Measurements from ENCODE around the gene SLC26A1. TPM values are rescaled to one million over a fixed set of nuclear protein-coding genes. Genes with fewer than 3 reads are reported as not detected.

Gene SLC26A1
- total RNA-seq, 1 experiment from 2014 or later, result 0.16 TPM

DNA sequence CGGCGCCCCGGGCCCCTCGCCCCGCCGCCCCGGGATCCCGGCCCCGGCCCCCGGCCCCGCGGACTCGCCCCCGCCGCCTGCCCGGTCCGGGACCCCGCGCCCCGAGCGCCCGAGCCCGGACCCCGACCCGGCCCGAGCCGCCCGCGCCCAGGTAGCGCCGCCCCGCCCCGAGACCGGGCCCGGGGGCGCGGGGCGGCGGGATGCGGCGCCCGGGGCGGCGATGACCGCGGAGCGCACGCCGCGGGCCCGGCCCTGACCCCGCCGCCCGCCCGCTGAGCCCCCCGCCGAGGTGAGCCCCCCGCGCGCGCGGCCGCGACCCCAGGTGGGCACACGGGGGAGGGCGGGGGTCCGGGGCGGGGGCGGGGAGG is 18.4 kb upstream of the SLC26A1 start:
- no peak overlapping the region for H3K27ac Mint-ChIP-seq (ENCODE audit: low read depth, unreplicated experiment)
- peaks cover 7% of the 10 kb centered on the region for H3K36me3 Mint-ChIP-seq (ENCODE audit: insufficient read depth, unreplicated experiment)
- intact Hi-C loops (cut with micrococcal nuclease), result loop anchor here (5.0 kb wide), 1 partner anchor 71 kb away; no protein-coding TSS in a partner anchor
- H3K4me1 Mint-ChIP-seq (ENCODE audit: insufficient read depth, unreplicated experiment), result peaks cover 11% of the 10 kb centered on the region
- no peak for DNase-seq (ENCODE audit: unreplicated experiment)
- TF ChIP-seq, protein P1, sequence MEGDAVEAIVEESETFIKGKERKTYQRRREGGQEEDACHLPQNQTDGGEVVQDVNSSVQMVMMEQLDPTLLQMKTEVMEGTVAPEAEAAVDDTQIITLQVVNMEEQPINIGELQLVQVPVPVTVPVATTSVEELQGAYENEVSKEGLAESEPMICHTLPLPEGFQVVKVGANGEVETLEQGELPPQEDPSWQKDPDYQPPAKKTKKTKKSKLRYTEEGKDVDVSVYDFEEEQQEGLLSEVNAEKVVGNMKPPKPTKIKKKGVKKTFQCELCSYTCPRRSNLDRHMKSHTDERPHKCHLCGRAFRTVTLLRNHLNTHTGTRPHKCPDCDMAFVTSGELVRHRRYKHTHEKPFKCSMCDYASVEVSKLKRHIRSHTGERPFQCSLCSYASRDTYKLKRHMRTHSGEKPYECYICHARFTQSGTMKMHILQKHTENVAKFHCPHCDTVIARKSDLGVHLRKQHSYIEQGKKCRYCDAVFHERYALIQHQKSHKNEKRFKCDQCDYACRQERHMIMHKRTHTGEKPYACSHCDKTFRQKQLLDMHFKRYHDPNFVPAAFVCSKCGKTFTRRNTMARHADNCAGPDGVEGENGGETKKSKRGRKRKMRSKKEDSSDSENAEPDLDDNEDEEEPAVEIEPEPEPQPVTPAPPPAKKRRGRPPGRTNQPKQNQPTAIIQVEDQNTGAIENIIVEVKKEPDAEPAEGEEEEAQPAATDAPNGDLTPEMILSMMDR (IDR thresholded peaks at IDR 0.05; ENCODE audit: unreplicated experiment), result no peak
- H3K27me3 Mint-ChIP-seq (ENCODE audit: insufficient read depth, unreplicated experiment), result peaks cover 25% of the 10 kb centered on the region
- no TSS peak for BruUV-seq (replicated peaks)
- no peaks in the 10 kb centered on the region for H3K9me3 Mint-ChIP-seq (ENCODE audit: unreplicated experiment)
- H3K4me3 Mint-ChIP-seq (ENCODE audit: unreplicated experiment), result peak overlapping the region; percentile 79
- POLR2A ChIA-PET, result interaction anchor here (0.6 kb wide), 1 partner anchor 165 kb away, joined by 3 read pairs; no protein-coding TSS in a partner anchor
- CTCF ChIA-PET, result interaction anchor here (0.5 kb wide), 1 partner anchor 889 kb away, joined by 3 read pairs; no protein-coding TSS in a partner anchor

- peak; percentile 89 for DNase-seq (ENCODE audit: unreplicated experiment)
- peak within 1 kb of the TSS; percentile 76 for H3K27ac Mint-ChIP-seq (ENCODE audit: low read depth, unreplicated experiment)
- H3K9me3 Mint-ChIP-seq (ENCODE audit: unreplicated experiment), result no peaks in the 10 kb centered on the region
- H3K4me1 Mint-ChIP-seq (ENCODE audit: insufficient read depth, unreplicated experiment), result peaks cover 11% of the 10 kb centered on the region
- ChIA-PET POLR2A (interaction anchor here (0.7 to 1.7 kb wide), 16 partner anchors 13 to 336 kb away, joined by 3 to 7 read pairs (median 4); partner anchors contain the start of gene UVSSA), CTCF (interaction anchor here (0.5 to 1.1 kb wide), 4 partner anchors 30 to 889 kb away, joined by 3 to 4 read pairs (median 3); no protein-coding TSS in a partner anchor)
- intact Hi-C loops (cut with micrococcal nuclease), result loop anchor here (5.0 kb wide), 1 partner anchor 71 kb away; no protein-coding TSS in a partner anchor
- TF ChIP-seq, protein P1 (IDR thresholded peaks at IDR 0.05; ENCODE audit: unreplicated experiment), result no peak
- peaks cover 29% of the 10 kb centered on the region for H3K27me3 Mint-ChIP-seq (ENCODE audit: insufficient read depth, unreplicated experiment)
- peaks cover 7% of the 10 kb centered on the region for H3K36me3 Mint-ChIP-seq (ENCODE audit: insufficient read depth, unreplicated experiment)
- peak within 1 kb of the TSS; percentile 79 for H3K4me3 Mint-ChIP-seq (ENCODE audit: unreplicated experiment)
- no TSS peak for BruUV-seq (replicated peaks)
These were observed 17.9 kb upstream of the SLC26A1 start, which contains the start of gene FGFRL1 for GRCh38 chr4:1011022-1011665. Gene FGFRL1 (plus strand): TSS chr4:1011626. CDS start chr4:1012486, 860 bp downstream.

DNA sequence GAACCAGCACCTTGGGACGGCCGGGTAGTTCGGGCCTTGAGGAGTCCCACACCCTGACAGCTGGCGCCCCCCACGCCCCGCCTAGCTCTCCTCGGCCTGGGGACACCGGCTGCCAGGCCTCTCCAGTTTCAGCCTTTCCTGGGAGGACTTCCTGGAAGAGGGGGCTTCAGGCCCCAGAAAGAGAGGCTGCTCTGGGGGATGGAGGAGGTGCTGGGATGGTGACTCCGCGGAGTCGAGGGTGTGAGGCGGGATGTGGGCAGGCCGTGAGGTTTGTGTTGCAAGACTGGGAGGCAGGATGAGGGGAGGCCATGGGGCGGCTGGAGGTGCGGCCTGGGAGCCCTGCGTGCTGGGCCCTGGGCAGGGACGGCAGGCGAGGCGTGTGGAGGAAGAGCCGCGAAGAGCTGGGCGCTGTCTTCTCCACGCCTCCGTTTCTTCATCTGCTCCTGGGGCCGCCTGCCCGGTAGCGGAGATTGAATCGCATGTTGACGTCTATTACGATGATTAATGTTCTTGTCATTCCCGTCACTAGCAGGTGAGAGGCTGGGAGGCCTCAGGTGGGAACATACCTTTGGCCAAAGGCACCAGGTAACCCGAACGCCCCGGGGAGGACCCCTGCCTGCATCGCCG is 17.3 kb upstream of the SLC26A1 start:
- ChIA-PET POLR2A (interaction anchor here (0.6 to 1.7 kb wide), 19 partner anchors 12 to 336 kb away, joined by 3 to 7 read pairs (median 4); partner anchors contain the start of genes GAK, TMEM175 and UVSSA), CTCF (interaction anchor here (0.5 to 1.1 kb wide), 5 partner anchors 23 to 340 kb away, joined by 3 to 4 read pairs (median 3); no protein-coding TSS in a partner anchor)
- BruUV-seq (replicated peaks), result no TSS peak
- TF ChIP-seq, protein P1 (IDR thresholded peaks at IDR 0.05; ENCODE audit: unreplicated experiment), result no peak
- DNase-seq (ENCODE audit: unreplicated experiment), result peak; percentile 91
- peak overlapping the region; percentile 76 for H3K27ac Mint-ChIP-seq (ENCODE audit: low read depth, unreplicated experiment)
- H3K4me3 Mint-ChIP-seq (ENCODE audit: unreplicated experiment), result peak overlapping the region; percentile 79
- intact Hi-C loops (cut with micrococcal nuclease), result loop anchor here (5.0 kb wide), 1 partner anchor 72 kb away; no protein-coding TSS in a partner anchor
- peaks cover 7% of the 10 kb centered on the region for H3K36me3 Mint-ChIP-seq (ENCODE audit: insufficient read depth, unreplicated experiment)
- peaks cover 11% of the 10 kb centered on the region for H3K4me1 Mint-ChIP-seq (ENCODE audit: insufficient read depth, unreplicated experiment)
- H3K9me3 Mint-ChIP-seq (ENCODE audit: unreplicated experiment), result no peaks in the 10 kb centered on the region
- H3K27me3 Mint-ChIP-seq (ENCODE audit: insufficient read depth, unreplicated experiment), result peaks cover 29% of the 10 kb centered on the region
